CD4-positive, alpha-beta T cell treated with Interleukin-15 for 1 hour (primary cell): ENCODE results near the gene HABP2.

Experiments used
- DNase-seq: peaks from one replicate; pipeline ENCODE4 v3.0.0-alpha.2; 2020

Gene HABP2

DNA sequence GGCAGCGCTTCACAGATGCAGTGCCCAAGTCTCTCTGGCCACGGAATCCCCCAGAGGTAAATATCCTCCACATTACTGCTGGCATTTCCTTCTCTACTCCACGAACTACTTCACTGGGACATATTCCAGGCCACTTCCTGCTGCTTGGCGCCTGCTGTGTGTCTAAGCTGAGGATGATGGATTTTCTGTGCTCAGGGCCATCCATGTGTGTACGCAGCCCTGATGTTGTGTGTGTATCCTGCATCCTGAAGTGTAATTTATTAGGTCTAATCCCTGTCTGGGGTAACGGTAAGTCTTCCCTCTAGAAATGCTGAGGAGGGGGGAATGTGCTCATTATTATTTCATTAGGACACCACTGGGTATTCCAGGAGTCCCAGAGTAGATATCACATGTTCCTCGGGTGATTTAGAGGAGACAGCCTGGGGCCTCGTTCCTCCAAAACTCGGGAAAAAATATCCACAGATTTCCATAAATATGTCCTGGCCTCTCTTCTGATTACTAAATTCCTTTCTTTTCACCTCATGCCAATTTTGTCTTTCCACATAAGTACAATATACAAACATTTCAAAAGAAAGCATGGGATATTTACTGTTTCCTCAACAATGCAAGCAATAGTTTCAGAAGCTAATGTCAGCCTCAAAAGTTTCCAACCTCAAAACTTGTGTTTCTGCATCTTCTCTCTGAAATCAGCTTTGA, 25.5 kb upstream of the HABP2 start:
- DNase-seq, result no peak

DNA sequence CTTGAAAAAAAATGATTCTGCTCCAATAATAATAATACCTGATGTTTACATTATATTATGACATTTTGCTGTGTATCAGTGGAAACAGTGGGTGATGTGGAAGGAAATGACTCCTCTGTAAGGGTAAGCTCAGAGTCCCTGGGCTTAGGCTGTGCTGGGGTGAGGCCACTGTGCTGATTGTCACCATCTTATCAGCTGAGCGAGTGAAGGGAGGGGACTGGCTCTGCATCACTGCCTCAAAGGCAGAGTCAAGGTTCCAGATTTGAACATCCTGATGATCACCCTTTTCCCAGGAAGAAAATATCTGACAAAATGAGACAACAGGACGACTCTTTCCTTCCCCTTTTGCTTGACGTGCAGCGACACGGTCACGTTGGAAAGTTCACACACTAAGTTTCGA, 24.0 kb upstream of the HABP2 start:
- no peak for DNase-seq

DNA sequence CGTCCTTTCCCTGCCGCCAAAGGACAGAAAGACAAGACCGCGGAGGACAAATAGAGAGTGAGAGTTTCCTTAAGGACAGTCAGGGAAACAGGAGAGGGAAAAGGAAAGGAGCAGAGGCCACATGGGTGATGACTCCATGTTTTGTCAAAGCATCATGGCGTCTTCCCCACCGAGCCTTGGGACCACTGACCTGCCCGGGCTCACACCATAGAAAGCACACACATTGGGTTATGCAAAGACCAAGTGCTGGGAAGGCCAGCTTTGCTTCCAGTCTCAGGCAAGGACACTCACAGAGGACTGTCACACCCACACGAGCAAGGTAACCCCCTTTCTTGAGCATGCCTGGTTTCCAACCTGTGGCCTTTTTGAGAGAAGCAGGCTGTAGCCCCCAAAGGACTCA, 23.3 kb upstream of the HABP2 start:
- no peak for DNase-seq

DNA sequence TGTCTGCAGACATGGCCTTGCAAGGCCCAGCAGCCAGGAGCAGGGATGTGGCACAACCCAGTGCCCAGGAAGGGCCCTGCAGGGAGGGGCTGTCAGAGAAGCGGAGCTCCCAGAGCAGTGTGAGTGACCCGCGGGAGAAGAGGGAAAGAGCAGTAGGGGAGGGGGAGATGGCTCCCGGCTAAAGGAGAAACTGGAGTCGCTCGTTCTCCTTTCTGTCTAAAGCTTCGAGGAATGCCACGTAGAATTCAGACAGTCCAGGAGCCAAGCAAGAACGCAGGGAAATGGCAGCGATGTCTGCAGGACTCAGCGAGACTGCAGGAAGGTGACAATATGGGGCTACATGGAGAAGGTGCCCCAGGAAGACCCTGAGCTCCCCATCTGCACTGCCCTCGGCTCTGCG, 22.4 kb upstream of the HABP2 start:
- no peak for DNase-seq

DNA sequence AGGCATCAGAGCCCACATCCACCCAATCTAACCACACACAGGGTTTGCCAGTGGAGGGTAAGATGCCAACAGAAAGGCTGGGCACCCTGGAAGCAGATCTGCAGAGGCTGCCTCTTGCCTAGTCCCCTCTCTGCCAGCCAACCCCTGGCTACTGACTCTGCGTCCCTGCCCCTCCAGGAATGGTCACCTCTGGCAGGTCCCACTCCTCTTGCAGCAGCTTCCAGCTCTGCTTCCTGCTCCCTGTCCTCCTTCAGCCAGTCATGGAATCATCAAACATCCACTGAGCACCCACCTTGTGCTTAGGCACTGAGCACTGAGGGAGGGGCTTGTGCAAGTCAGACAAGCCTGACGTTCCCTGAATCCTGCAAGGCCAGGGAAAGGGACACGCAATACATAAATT, 20.1 kb upstream of the HABP2 start:
- no peak for DNase-seq

DNA sequence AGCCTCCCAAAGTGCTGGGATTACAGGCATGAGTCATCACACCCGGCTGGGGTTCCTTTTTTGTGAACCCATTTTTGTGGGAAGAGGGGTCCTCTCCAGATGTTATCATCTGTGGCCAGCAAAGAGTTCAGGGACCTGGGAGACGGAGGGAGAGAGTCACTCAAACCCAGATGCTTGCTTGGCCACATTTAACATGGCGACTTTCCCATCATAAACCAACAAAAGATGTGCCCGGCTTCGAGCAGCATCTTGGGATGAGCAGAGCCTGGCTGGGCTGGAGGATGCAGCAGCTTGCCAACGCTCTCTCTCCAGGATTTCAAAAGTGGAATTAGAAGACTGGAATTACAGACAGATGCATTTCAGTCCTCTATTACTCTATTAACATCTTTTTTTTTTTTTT, 19.1 kb upstream of the HABP2 start:
- no peak for DNase-seq

DNA sequence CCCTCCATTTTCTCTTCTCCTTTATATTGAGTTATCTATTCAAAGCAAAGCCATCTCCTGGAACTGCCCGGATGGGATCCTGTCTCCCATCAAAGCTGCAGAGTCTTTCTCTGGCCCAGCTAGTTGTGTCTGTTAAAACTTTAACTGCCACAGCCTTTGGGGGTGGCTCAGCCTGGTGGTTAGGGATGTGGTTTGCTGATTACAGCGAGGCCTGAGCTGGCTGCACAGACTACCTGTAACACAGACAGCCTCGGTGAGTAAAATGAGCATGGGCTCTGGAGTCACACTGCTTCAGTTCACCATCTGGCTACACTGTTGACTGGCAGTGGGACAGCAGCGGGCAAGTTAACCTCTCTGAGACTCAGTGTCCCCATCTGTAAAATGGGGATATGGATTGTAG, 18.4 kb upstream of the HABP2 start:
- no peak for DNase-seq

DNA sequence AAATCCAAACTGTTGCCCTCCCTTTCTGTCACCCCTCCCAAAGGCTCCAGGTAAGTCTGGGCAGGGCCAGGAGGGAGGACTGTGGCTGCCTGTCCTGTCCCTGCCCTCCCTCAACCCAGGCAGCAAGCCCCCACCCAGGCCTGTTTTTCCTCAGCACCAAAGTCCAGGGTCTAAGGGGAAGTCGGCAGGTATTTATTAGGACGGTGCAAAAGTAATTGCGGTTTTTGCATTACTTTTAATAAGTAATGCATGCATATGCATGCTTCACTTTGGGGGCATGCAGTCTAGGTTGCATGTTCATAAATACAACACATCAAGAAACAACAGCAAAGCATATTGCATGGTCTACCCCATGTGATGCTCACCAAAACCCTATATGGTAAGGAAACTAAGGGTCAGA, 15.2 kb upstream of the HABP2 start:
- DNase-seq, result no peak

DNA sequence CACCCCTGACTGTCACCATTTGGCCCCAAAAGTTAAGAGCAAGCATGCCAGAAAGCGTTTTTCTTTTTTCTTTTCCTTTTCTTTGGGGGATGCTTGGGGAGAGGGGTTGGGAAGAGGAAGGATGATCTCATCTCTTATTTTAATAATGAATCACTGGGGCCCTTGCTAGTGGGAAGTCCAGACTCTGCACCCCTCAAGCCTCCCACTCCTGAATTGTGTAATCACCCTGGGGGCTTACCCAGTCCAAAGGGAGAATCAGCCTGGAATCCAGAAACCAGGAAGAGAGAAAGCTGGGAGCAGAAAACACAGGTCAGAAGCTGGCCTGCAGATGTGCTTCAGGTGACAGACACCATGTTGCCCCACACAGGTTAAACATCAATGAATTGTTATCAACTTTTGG, 14.7 kb upstream of the HABP2 start:
- DNase-seq, result no peak

DNA sequence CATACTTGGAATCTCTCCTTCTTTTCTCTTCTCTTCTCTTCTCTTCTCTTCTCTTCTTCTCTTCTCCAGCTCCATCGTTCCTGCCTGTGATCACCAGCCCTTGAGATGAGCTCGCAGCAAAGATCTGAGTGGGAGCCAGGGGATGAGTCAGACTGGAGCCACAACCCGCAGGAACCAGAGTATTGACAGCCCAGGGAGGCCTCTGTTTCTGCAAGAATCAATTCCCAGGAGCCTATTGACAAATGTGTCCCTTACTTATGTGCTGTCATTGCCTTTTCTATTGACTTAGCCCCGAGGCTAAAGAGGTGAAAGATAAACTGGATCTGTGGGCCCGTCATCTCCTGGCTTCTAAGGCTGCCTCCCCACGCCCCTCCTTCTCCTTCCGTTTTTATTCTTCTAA, 13.1 kb upstream of the HABP2 start:
- DNase-seq, result no peak

DNA sequence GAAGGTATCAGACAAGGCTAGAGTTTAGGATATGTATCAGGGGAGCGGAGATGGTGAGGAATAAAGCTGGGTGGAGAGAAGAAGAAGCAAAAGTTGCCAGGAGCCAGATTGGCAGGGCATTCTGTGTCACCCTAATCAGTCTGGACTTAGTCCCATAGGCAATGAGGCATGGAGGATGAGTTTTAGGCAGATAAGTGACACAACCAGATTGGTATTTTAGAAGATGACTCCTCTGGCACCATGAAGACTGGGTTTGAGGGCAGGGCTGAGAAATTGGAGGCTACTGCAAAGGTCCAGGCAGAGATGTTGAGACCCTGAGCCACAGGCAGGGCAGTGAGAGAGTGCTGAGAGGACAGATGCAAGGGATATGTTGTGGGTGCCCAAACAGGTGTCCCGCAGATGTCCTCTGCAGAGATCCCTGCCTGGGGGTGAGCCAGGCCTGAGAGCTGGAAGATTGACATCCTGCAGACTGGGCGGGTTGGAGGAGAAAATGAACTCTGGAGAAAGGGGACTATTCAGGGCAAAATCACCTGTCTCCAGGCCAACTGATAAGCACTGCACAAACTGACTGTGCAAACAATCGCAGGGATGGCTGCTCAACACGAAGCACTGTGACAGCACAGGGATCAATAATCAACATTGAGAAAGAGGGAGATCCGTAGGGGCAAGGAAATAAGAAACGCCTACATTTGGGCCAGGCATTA, 11.9 kb upstream of the HABP2 start:
- no peak for DNase-seq

DNA sequence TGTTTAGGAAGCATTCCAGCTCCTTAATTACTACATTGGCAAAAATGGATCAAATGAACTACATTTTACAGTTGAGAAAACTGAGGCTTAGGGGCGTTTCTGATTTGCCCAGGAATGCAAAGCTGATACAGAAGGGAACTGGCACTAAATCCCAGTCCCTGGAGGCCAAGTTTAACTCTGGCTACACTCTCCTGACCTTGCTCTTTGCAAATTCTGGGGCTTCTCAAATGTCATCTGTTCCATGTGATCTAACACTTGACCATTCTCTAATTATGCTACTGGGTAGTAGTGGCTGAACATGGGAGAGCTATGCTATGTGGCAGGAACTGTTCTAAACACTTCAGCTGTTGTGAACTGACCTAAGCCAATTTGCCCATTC, 11.3 kb upstream of the HABP2 start:
- no peak for DNase-seq

DNA sequence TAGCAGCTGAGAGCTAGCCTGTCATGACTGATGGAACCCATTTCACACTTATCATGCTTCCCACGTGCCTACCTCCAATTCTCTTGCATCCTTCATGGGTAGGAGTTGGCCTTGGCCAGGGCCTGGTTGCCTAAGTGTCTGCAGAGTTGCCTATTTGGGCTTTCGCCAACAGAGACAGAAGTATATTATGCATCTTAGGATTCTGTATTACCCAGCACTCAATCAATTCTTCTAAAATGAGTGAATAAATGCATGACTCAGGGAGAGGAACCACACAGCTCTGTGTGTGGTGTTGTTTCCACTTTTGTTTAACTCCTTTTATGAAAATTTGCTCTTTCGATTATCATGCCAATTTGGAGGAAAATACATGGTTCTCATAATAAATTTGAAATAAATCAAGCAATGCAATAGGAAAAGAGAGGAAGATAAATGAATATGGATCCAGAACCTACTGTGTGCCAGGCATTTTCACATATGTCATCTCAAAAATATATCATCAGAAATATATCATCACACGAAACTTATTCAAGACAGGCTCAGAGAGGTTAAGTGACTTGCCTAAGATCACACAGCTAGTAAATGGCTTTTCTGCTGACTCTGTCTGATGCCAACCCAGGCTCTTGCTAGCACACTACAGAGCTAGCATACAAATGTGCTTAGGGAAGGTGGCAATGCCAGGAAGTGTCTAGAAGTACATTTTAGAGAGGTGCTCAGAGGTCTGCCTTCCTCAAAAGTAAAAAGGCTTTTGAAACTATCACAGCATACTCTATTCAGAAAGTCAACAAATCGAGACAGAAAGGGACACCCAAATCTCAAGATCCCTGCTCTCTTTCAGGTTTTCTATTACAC, 9.5 kb upstream of the HABP2 start:
- DNase-seq, result no peak

DNA sequence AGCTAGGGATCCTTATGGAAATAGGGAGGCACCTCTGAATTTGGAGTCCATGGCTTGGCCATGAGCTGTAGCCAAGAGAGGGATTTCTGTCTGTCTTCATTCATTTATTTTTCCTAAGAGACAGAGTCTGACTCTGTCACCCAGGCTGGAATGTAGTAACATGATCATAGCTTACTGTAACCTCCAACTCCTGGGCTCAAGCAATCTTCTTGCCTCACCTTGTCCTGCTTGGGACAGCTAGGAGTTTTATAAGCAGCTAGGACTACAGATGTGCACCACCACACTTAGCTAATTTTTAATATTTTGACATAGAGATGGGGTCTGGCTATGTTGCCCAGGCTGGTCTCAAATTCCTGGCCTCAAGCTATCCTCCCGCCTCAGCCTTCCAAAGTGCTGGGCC, 8.5 kb upstream of the HABP2 start:
- no peak for DNase-seq

DNA sequence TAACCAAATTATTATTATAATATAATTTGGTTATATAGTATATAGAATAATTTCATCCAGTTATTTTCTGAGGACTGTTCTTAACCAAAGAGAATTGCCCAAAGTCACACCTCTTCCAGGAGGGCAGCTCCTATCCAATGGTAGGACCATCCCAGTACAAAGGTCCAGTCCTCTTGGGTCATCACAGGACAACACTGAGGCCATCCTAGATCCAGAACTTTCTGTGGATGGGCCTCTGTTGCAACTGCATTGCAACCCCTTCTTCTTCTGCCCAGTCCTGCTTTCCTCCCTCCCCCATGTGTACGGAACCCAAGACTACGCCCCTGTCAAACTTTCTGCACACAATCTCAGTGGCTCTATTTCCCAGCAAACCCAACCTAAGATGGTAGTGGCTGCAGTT, 5.4 kb upstream of the HABP2 start:
- no peak for DNase-seq

DNA sequence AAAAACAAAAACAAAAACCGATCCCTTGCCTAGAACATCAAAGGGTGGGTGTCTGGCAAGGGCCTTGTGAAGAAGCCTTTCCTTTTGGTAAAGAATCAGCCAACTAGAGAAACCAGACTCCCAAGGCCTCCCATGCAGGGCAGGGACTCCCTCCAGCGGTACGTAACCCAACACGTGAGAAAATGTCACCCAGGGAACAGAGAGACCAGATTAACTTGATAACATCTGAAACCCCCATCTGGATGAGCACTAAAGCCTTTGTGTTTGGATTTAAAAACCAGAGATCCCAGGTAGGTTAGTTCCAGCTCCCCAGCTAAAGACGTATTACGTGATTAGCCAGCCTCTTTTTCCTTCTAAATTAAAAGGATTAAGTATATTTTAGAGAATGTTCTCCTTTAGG, 3.0 kb upstream of the HABP2 start:
- no peak for DNase-seq

DNA sequence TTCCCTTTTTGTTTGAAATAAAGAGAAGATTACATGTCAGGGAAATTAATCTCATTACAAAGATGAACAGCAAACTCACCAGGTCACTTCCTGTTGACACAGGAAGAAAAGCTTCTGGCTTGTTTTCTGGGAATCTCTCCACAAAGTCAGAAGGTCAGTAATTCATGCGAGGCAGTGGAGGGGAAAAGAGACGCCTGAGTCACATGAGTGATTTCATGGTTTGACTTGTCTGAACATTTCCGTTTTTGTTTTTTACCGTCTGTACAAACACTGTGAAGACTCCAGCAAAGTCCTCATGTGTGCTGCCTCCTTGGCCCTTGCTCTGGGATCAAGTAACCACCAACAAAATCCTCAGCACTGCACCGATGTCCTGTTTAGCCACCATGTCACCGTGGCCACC, 2.5 kb upstream of the HABP2 start:
- no peak for DNase-seq

DNA sequence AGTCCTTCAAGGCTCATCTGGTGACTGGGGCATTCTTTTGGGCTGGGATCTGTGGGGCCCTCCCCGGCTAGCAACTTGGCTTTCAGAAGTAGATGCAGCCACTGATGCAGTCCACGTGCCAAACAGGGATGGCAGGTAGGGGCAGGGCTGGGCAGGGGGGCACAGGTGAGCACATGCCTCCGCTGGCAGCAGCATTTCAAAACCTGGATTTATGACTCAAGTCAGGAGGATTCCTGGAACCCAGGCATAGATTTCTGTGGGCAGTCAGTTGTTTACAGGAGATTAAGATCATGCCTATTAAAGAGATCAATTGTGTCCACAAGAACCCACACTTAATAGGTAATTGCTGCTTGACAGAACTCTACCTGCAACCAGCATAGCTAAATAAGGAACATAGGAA, 839 bp upstream of the HABP2 start:
- no peak for DNase-seq

DNA sequence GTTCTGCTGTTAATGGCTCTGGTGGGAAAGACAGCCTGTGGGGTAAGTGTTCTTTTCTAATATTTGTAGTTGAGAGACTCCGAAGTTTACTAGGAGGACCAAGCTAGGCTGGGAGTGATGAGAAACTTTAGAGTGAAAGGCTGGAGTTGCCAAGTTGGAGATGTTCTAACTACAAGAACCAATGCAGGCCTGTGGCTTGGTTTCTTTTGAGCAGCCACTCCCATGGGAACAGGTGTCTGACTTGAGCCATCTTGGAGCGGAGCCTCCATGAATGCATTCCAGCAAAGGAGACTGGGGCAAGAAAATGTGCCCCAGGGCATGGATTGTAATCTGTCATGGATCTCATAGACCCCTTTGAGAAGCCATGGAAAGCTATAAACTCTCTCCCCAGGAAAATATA, 296 bp downstream of the HABP2 start:
- no peak for DNase-seq

DNA sequence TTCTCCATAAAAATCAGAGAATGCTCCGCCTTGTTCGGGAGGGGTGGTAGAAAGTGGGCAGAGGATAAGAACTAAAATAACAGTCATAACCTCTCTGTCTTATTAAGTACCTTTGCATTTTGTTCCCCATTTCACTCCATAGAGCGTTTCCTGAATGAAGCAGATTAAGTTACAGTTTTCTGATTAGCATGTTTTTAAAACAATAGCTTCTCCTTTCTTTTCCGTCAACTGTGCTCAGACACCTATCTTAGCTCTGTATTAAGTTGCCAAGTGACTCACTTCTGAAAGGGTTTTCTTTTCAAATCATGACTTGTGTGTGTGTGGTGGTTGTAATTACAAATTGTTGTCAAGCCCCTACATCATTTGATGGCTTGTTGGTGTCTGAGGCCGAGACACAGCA, 1.4 kb downstream of the HABP2 start:
- DNase-seq, result no peak

DNA sequence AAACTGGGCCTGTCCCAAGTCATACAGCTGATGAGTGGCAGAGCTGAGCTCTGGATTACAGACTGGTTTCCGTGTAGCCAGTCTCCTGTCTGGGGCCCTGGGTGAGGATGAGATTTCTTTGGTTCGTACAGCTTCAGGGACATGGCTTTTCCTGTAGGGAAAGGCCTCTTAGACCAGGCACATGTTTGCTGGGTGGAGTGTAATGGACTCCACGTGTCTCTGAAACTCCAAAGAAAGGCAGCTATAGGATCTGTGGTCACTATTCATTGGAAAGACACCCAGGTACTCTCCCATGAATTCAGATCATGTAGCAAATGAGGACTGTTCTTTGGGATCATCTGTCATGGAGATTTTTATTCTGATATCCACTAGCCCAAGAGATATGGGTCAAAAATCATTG, 2.4 kb downstream of the HABP2 start:
- DNase-seq, result no peak

DNA sequence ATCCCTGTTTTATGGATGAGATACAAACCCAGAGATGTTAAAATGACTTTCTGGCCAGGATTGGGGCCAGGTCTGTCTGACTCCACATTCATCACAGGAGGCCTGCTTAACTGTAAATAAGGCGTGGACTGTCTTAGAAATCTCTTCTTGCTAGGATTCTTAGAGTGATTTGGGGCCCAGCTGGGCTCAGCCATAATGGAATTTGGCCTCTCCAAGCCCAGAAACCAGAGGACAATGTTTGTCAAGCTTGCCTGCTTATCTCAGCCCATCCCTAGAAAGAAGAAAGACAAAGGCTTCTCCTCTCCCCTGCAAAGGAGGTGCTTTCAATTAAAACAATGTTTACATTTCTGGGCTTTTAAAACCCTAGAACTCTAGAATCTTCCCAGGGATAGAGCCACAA, 2.9 kb downstream of the HABP2 start:
- DNase-seq, result no peak

DNA sequence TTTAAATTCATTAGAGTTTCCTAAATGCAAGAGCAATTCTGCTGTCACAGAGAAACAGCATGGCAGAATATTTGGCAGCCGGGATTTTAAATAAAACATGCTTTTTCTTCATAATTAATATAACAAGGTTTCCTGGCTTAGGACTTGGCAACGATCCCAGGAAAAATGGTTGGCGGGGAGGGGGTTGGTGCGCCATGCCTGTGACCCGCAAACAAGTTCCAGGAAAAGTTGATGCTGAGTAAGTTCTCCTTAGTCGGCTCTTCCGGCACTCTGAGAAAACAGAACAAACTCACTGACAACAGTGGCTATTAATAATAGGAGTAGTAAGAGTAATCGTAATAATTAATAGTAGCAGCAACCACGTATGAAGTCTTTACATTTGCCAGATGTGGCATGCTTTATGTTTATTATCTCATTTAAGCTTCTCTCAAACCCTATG, 4.6 kb downstream of the HABP2 start:
- no peak for DNase-seq

DNA sequence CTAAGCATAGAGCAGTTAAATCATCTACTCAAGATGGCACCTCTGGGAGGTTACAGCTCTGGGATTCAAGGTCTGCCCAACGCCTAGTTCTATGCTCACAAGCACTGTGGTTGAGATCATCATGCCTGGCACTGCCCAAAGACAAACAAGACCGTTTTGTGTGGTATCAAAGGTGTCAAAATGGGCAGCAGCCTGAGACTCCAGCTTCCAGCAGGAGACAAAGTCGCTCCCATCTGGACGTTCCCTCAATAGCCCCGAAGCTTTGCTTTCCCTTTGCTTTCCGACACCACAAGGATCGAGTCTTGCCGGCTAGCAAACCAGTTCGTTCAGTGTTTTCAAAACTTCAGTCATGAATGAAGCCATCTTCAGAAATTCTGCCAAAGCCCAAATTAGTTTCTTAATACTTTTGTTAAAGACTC, 5.1 kb downstream of the HABP2 start:
- DNase-seq, result no peak
